Heart right ventricle (tissue), 16 donors: ENCODE data around the gene HMCN1. TPM values are rescaled to one million over a fixed set of nuclear protein-coding genes. Genes with fewer than 3 reads are reported as not detected.
A peak's percentile ranks its signal among the peaks of the same experiment; 100 is the strongest.
"Not testable (repeated sequence)": the region's sequence is repeated elsewhere in the genome, so short reads cannot be mapped to it uniquely, and the experiment has no call there.

Experiments used
- ATAC-seq, 8 donors: fragments of 200-7000 bp; cut with Tn5 transposase; one replicate each; pipeline ENCODE4 v1.9.1; 2020; ENCODE audit warnings: mild to moderate bottlenecking in 8 of 8, moderate library complexity in 8 of 8, moderate number of reproducible peaks in 1 of 8
- DNase-seq, 2 donors: peaks; one replicate each; pipeline ENCODE4 v3.0.0-alpha.2; 2020
- H3K27ac ChIP-seq, 10 donors: fragments of 200-600 bp; sonication (generic) in 2 of 10; one replicate each; pipeline versions ENCODE4 v1.5.0 to v1.8.0; 2020 to 2022; ENCODE audit warnings: mild to moderate bottlenecking in 3 of 10
- H3K27me3 ChIP-seq, 7 donors: fragments of 200-600 bp; one replicate each; pipeline ENCODE4 v1.8.0; 2021 to 2022; ENCODE audit warnings: mild to moderate bottlenecking in 2 of 7
- H3K36me3 ChIP-seq, 9 donors: fragments of 200-600 bp; sonication (generic) in 1 of 9; one replicate each; pipeline versions ENCODE4 v1.5.0 to v1.8.0; 2020 to 2022; ENCODE audit warnings: mild to moderate bottlenecking in 2 of 9
- H3K4me1 ChIP-seq, 9 donors: fragments of 200-600 bp; sonication (generic) in 1 of 9; one replicate each; pipeline versions ENCODE4 v1.5.0 to v1.8.0; 2020 to 2022; ENCODE audit warnings: mild to moderate bottlenecking in 4 of 9
- H3K4me3 ChIP-seq, 10 donors: fragments of 200-600 bp; sonication (generic) in 2 of 10; one replicate each; pipeline versions ENCODE4 v1.5.0 to v1.8.0; 2020 to 2022; ENCODE audit warnings: mild to moderate bottlenecking in 7 of 10, moderate library complexity in 2 of 10
- H3K9me3 ChIP-seq, 11 donors: fragments of 200-600 bp in 10 of 11; sonication (generic) in 2 of 11; one replicate each; pipeline versions ENCODE4 v1.5.0 to v1.8.0; 2013 to 2022; ENCODE audit warnings: mild to moderate bottlenecking in 2 of 11, control low read depth in 1 of 11, moderate library complexity in 1 of 11
- whole genome bisulfite sequencing, 2 donors: extraction: QIAGEN DNeasy Blood & Tissue Kit; methylation state at CpG; one replicate each; pipeline ENCODE4 v1.1.7; 2013; ENCODE audit warnings: inconsistent platforms in 1 of 2; 5-methylcytosine and 5-hydroxymethylcytosine counted together
- intact Hi-C, 10 donors: fragments of 100-400 bp; cut with DNase I; formaldehyde crosslinking; loops; one replicate each; pipeline versions ENCODE4 v1.11.1 to v1.14.2; 2022
- polyA plus RNA-seq, 2 donors: library from polyadenylated mRNA; stranded (reverse); fragments of 200-250 nt; gene quantifications; one replicate each; pipeline ENCODE4 v1.2.3, GENCODE V29; 2013
- total RNA-seq, 10 donors: library from RNA; stranded (reverse); fragmentation: NEBNext Ultra II Directional in 3 of 10; extraction: Animal tissue kit (Norgen Biotek cat#: 25700) in 3 of 10; gene quantifications; one replicate each; pipeline versions ENCODE4 v1.2.1 to v1.2.4, GENCODE V29; 2021 to 2023
- TF ChIP-seq, protein P1 (sequence below), 9 donors: fragments of 200-600 bp; sonication (generic) in 2 of 9; IDR thresholded peaks; one replicate each; pipeline versions ENCODE4 v1.5.0 to v1.8.0; 2021 to 2022; ENCODE audit warnings: antibody characterized with exemption in 9 of 9, mild to moderate bottlenecking in 5 of 9, moderate library complexity in 1 of 9
- donor health status: Arrhythmogenic right ventricular cardiomyopathy.
- donor health status: ischemic (EF 13 %, LVEDD 7.1; RV severe dilation, severe dysfunction).
- donor health status: healthy with polysubstance abuse.
- donor health status: DM: no; HTN: yes; CAD: no.
- donor health status: DM: no; HTN: no; CAD: no.
- donor health status: ischemic (EF 25% LVEDD 6.9; RV normal size, moderate dysfunction).
- donor health status: ischemic (EF 25% LVEDD 5.7; RV mildly dilated, moderate dysfunction).
- donor health status: healthy.
- donor health status: DM: yes; HTN: yes; CAD: no.
- donor health status: Ischemic cardiomyopathy.
- donor health status: ischemic (EF 35%, LVEDD 5.7; RV mildly dilated, moderate dysfunction).
- donor health status: nonischemic (EF 11% LVEDD 7.7; RV severe dilation, severe dysfunction).
- donor health status: DM: yes; HTN: yes; CAD: no.
- donor health status: PGD.
- donor health status: ischemic (EF 29% LVEDD 5.4; RV normal size, mild dysfunction).
- donor health status: nonischemic (EF 23%, LVEDD 6.1; RV moderate dilation, normal function).

The HMCN1 gene
- total and polyA plus RNA-seq, 12 donors = 3.4 to 12.4 (median 6.2) TPM

DNA sequence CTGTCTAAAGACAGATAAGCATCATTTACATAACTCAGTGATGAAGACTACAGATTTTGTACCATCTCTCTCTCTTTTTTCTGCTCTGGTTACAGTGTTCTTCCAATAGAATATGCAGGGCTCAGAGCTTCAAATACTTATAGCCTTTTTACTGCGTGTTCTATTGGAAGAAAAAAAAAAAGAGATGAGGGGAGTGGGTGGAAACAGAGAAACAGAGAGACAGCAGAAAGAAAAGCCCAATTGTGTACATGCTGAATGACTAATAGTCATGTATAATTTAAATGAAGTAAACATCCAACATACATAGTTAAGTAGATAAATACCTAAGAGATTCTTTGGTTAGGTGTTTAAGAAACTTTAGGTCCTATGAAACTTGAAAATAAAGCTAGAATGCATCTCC lies 151.9 kb downstream of the HMCN1 start:
- 87 to 91% methylated on average over 1 of the region's 1 CpG for WGBS, 2 donors
- Histone ChIP-seq H3K9me3 (peaks cover 0 to 8% (median 0%) of the 10 kb centered on the region in 11 donors), H3K4me1 (no peaks in the 10 kb centered on the region), H3K36me3 (no peaks in the 10 kb centered on the region), H3K27ac (no peak overlapping the region), H3K27me3 (no peaks in the 10 kb centered on the region), H3K4me3 (no peak overlapping the region)
- intact Hi-C loops = no loop called here
- DNase-seq (no peak), ATAC-seq (no peak)
- TF ChIP-seq, protein P1, sequence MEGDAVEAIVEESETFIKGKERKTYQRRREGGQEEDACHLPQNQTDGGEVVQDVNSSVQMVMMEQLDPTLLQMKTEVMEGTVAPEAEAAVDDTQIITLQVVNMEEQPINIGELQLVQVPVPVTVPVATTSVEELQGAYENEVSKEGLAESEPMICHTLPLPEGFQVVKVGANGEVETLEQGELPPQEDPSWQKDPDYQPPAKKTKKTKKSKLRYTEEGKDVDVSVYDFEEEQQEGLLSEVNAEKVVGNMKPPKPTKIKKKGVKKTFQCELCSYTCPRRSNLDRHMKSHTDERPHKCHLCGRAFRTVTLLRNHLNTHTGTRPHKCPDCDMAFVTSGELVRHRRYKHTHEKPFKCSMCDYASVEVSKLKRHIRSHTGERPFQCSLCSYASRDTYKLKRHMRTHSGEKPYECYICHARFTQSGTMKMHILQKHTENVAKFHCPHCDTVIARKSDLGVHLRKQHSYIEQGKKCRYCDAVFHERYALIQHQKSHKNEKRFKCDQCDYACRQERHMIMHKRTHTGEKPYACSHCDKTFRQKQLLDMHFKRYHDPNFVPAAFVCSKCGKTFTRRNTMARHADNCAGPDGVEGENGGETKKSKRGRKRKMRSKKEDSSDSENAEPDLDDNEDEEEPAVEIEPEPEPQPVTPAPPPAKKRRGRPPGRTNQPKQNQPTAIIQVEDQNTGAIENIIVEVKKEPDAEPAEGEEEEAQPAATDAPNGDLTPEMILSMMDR (IDR thresholded peaks at IDR 0.05) = no peak

DNA sequence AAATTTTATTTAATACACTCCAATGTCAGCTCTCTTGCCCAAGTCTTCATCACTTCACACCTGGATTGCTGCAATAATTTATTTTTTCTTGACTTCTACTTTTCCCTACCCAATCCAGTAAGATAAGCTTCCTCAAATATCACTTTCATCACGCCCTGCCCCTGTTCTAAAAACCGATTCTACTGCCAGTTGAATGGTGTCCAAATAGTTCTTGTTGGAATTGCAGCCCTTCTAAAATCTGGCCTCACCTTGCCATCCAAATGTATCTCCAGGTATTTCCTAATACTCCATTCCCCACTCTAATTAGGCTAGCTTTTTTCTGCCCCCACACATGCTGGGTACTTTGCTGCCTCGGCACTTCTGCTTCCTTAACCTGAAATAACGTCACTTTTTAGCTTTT lies 152.5 kb downstream of the HMCN1 start:
- ATAC-seq (no peak), DNase-seq (no peak)
- TF ChIP-seq, protein P1 (IDR thresholded peaks at IDR 0.05) = no peak
- no peaks in the 10 kb centered on the region for H3K4me1 ChIP-seq
- peaks cover 0 to 8% (median 0%) of the 10 kb centered on the region in 11 donors for H3K9me3 ChIP-seq
- intact Hi-C loops = no loop called here
- H3K27ac ChIP-seq = no peak overlapping the region
- H3K4me3 ChIP-seq = no peak overlapping the region
- WGBS, 2 donors = 90 to 92% methylated on average over 4 of the region's 4 CpGs
- H3K36me3 ChIP-seq = no peaks in the 10 kb centered on the region
- H3K27me3 ChIP-seq = no peaks in the 10 kb centered on the region

DNA sequence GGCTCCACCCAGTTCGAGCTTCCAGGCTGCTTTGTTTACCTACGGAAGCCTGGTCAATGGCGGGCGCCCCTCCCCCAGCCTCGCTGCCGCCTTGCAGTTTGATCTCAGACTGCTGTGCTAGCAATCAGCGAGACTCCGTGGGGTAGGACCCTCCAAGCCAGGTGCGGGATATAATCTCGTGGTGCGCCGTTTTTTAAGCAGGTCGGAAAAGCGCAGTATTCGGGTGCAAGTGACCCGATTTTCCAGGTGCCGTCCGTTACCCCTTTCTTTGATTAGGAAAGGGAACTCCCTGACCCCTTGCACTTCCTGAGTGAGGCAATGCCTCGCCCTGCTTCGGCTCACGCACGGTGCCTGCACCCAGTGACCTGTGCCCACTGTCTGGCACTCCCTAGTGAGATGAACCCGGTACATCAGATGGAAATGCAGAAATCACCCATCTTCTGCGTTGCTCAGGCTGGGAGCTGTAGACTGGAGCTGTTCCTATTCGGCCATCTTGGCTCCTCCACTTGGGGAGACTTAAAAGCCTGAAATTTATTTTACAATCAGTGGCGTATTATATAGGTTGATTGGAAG lies 158.7 kb downstream of the HMCN1 start:
- H3K27ac ChIP-seq, H3K36me3 ChIP-seq, DNase-seq, H3K4me3 ChIP-seq, H3K9me3 ChIP-seq, H3K27me3 ChIP-seq, H3K4me1 ChIP-seq, ATAC-seq, intact Hi-C loops: not testable (repeated sequence)
- 93 to 95% methylated on average over 26 of the region's 26 CpGs for WGBS, 2 donors

DNA sequence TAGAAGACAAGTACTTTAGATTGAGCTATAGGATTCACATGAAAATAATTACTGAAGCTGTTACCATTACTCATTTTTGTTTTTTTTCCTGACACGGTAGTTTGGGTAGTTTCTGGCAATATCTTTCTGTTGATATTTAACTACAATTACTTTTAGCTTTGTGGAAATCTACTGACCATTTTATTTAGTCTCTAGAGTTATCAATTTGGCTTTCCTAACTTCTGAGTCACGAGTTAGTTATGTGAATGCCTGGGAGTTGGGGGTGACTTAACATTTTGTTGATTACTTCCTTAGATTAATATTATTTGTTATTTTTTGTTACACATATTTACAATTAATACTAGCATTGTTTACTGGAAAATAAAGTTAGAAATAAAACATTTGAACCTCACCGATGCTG lies 160.6 kb downstream of the HMCN1 start:
- H3K27ac ChIP-seq = no peak overlapping the region
- TF ChIP-seq, protein P1 (IDR thresholded peaks at IDR 0.05) = no peak
- H3K4me3 ChIP-seq = no peak overlapping the region
- ATAC-seq (peak in 1 of 8 donors; percentile 49), DNase-seq (no peak)
- peaks cover 0 to 9% (median 0%) of the 10 kb centered on the region in 11 donors for H3K9me3 ChIP-seq
- WGBS, 2 donors = 76 to 80% methylated on average over 3 of the region's 3 CpGs
- intact Hi-C loops = no loop called here
- no peaks in the 10 kb centered on the region for H3K27me3 ChIP-seq
- H3K36me3 ChIP-seq = no peaks in the 10 kb centered on the region
- H3K4me1 ChIP-seq = peaks cover 0 to 5% (median 0%) of the 10 kb centered on the region in 9 donors

DNA sequence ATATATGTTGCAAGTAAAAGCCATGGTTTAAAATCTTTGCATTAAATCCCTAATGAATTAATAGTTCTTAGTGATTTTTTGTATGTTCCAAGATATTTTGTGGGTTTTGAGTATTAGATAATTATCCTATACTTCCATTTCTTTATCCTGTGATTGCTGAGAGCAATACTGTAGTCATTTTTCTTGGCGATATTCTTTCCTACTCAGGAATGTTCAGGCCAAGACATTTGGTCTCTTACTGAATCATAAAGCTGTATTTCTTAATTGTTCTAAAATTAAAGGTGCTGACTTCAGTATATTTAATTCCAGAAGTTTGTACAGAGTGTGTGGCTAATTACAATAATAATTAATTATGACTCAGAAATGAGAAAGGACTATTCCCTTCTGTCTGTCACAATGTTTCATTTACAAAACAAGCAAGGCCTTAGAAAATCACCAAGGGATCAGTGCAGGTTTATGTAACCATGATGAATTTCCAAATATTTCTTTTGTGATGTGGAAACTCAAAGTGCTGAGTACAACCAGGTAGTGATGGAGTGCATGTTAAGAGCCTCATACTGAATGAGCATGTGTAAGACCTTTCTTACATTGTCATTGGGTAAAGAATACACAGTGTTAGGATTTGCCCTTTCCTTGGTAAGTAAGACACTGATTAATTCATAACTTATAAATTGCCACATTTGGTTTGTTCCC lies 161.2 kb downstream of the HMCN1 start:
- DNase-seq = no peak
- no peak overlapping the region for H3K27ac ChIP-seq
- intact Hi-C loops = no loop called here
- peaks cover 0 to 9% (median 0%) of the 10 kb centered on the region in 11 donors for H3K9me3 ChIP-seq
- H3K27me3 ChIP-seq = no peaks in the 10 kb centered on the region
- ATAC-seq = peak in 2 of 8 donors; percentile 8 to 42
- H3K36me3 ChIP-seq = no peaks in the 10 kb centered on the region
- 71 to 75% methylated on average over 1 of the region's 1 CpG for WGBS, 2 donors
- H3K4me1 ChIP-seq = peaks cover 0 to 5% (median 0%) of the 10 kb centered on the region in 9 donors
- H3K4me3 ChIP-seq = no peak overlapping the region
- TF ChIP-seq, protein P1 (IDR thresholded peaks at IDR 0.05) = no peak
